Chondrocyte (in vitro differentiated cells): ENCODE data around the gene USP32. TPM values are rescaled to one million over a fixed set of nuclear protein-coding genes. Genes with fewer than 3 reads are reported as not detected.

Source experiments
- DNase-seq: peaks from one replicate; pipeline ENCODE4 v3.0.0; 2021; ENCODE audit warnings: mixed read lengths, low spot score
- H3K27ac Mint-ChIP-seq: one replicate; pipeline ENCODE4 v1.8.0; 2021; ENCODE audit warnings: mild to moderate bottlenecking, moderate library complexity, mixed read lengths; ENCODE audit not compliant: unreplicated experiment
- H3K27me3 Mint-ChIP-seq: 2 replicates; pipeline ENCODE4 v1.8.0; 2021; ENCODE audit warnings: low read depth, mixed read lengths
- H3K36me3 Mint-ChIP-seq: 2 replicates; pipeline ENCODE4 v1.8.0; 2021; ENCODE audit warnings: low read depth, mixed read lengths
- H3K4me1 Mint-ChIP-seq: 2 replicates; pipeline ENCODE4 v1.8.0; 2021; ENCODE audit warnings: low read depth, mild to moderate bottlenecking, mixed read lengths
- H3K4me3 Mint-ChIP-seq: one replicate; pipeline ENCODE4 v1.8.0; 2021; ENCODE audit warnings: mild to moderate bottlenecking, moderate library complexity, mixed read lengths; ENCODE audit not compliant: unreplicated experiment
- H3K9me3 Mint-ChIP-seq: 2 replicates; pipeline ENCODE4 v1.8.0; 2021; ENCODE audit warnings: low read depth, mixed read lengths
- CTCF ChIP-seq: fragments of 200-600 bp; sonication (generic); IDR thresholded peaks from 2 replicates; pipeline ENCODE4 v1.5.0; 2021; ENCODE audit warnings: antibody characterized with exemption, mild to moderate bottlenecking, moderate library complexity
- total RNA-seq: library from RNA; stranded (reverse); gene quantifications from 3 replicates; pipeline ENCODE4 v1.2.1, GENCODE V29; 2021

Gene USP32
- total RNA-seq, 1 donor from 2014 or later: 42.2 TPM

DNA sequence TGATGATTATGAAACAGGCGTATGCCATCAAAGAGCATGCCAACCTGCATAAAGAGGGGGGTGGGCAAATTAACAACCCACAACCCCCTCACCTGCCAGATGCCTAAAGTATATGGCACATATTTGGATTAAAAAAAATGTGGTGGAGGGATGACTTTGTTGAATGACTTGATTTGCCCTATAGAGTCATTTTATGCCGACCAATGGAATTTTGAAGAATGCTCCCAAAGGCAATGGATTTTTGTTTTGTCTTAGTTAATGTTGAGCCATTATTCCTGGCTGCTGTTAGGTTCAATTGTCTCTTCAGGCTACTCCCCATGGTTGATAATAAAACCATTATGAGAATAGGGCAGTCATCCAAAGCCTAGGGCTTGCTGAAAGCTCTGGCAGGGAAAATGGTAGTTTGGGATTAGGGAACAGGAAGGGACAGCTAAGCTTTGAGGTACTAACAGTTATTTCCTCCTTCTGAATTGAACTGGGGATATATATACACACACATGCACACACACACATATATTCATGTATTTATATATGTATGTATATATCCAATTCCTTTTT lies 24.5 kb upstream of the USP32 start:
- H3K4me3 Mint-ChIP-seq: no peak overlapping the region
- H3K4me1 Mint-ChIP-seq: peaks cover 4% of the 10 kb centered on the region
- H3K27me3 Mint-ChIP-seq: no peaks in the 10 kb centered on the region
- no peaks in the 10 kb centered on the region for H3K9me3 Mint-ChIP-seq
- no peak for DNase-seq
- no peak overlapping the region for H3K27ac Mint-ChIP-seq
- no peak for TF ChIP-seq CTCF
- no peaks in the 10 kb centered on the region for H3K36me3 Mint-ChIP-seq

DNA sequence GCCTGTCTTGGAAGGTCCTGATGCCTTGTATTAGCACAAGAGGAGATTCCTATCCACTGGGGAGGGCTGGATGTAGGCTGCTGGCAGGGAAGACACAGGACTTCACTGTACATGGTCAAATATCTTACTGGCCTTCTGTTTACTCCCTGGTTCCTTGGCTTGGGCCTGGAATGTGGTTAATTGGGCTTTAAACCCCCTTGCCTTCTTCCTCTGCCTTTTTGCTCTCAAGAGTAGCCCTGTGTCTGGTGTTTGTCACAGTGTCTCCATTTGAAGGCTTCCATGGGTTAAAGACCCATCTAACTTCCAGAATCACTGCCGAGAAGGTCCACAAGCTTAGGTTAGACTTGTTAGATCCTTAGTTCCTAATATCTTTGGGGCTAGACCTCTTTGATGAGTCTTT lies 23.2 kb upstream of the USP32 start:
- no peak for TF ChIP-seq CTCF
- no peak for DNase-seq
- Mint-ChIP-seq H3K27me3 (no peaks in the 10 kb centered on the region), H3K36me3 (no peaks in the 10 kb centered on the region), H3K9me3 (no peaks in the 10 kb centered on the region), H3K4me1 (no peaks in the 10 kb centered on the region), H3K27ac (no peak overlapping the region), H3K4me3 (no peak overlapping the region)

DNA sequence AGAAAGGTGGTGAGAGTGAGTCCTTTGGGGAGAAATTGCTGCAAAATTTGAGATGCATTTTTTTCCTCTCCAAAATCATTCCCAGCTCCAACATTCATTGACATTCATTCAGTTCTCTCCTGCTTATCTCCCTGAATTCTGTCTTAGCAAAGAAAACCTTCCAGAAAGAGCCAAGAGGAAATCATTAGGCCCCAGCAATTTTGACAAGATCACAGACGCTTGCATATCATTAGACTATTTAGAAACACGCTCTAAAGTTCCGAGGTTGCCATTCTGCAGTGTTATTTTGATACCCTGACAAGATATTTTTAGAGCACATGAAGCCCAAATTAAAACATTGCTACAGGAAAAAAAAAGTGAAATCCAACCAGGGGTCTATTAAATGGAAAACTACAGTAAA lies 20.8 kb upstream of the USP32 start:
- no peaks in the 10 kb centered on the region for H3K9me3 Mint-ChIP-seq

GRCh38 chr17:60410001-60410400 lies 18.1 kb upstream of the USP32 start:
- no peaks in the 10 kb centered on the region for H3K4me1 Mint-ChIP-seq
- TF ChIP-seq CTCF: no peak
- no peak overlapping the region for H3K27ac Mint-ChIP-seq
- no peak for DNase-seq
- H3K36me3 Mint-ChIP-seq: no peaks in the 10 kb centered on the region
- no peaks in the 10 kb centered on the region for H3K9me3 Mint-ChIP-seq
- H3K27me3 Mint-ChIP-seq: no peaks in the 10 kb centered on the region
- no peak overlapping the region for H3K4me3 Mint-ChIP-seq

More for the DNA sequence above, 20.8 kb upstream of the USP32 start:
- Mint-ChIP-seq H3K27ac (no peak overlapping the region), H3K4me3 (no peak overlapping the region), H3K4me1 (no peaks in the 10 kb centered on the region), H3K36me3 (no peaks in the 10 kb centered on the region), H3K27me3 (no peaks in the 10 kb centered on the region)
- no peak for TF ChIP-seq CTCF
- no peak for DNase-seq

- TF ChIP-seq CTCF: no peak
- H3K27me3 Mint-ChIP-seq: no peaks in the 10 kb centered on the region
These were observed 15.0 kb upstream of the USP32 start for GRCh38 chr17:60406887-60407286.

More at GRCh38 chr17:60406887-60407286, 15.0 kb upstream of the USP32 start:
- Mint-ChIP-seq H3K36me3 (no peaks in the 10 kb centered on the region), H3K27ac (no peak overlapping the region), H3K4me3 (no peak overlapping the region), H3K9me3 (no peaks in the 10 kb centered on the region), H3K4me1 (peaks cover 5% of the 10 kb centered on the region)
- DNase-seq: no peak
